ENCODE measurements around the gene ATP6V0A4. TPM values are rescaled to one million over a fixed set of nuclear protein-coding genes. Genes with fewer than 3 reads are reported as not detected.

Gene ATP6V0A4
- total RNA-seq, 1 experiment from 2014 or later: 9.1 TPM

- intact Hi-C loops (cut with micrococcal nuclease; ENCODE audit: unreplicated experiment): no loop called here
- Histone ChIP-seq H3K4me2 (no peak overlapping the region), H3K9me3 (ENCODE audit: insufficient read depth, low read depth) (no peaks in the 10 kb centered on the region), H3K9me2 (ENCODE audit: insufficient read depth) (no peaks in the 10 kb centered on the region), H3K79me2 (ENCODE audit: low read depth) (no peaks in the 10 kb centered on the region), H3K4me3 (no peak overlapping the region), H3F3A (ENCODE audit: insufficient read depth, low read depth) (no peaks in the 10 kb centered on the region), H3K4me1 (replicated peaks; ENCODE audit: insufficient read depth) (no peaks in the 10 kb centered on the region), H3K27ac (no peak overlapping the region), H3K27me3 (ENCODE audit: insufficient read depth, low read depth) (no peaks in the 10 kb centered on the region), H3K36me3 (ENCODE audit: low read depth) (no peaks in the 10 kb centered on the region), H2AFZ (no peak overlapping the region), H4K20me1 (ENCODE audit: insufficient read depth) (no peaks in the 10 kb centered on the region)
- no TSS peak for BruUV-seq (replicated peaks)
- POLR2A ChIA-PET (ENCODE audit: unreplicated experiment): no interaction called here
- DNase-seq: no peak
- TF ChIP-seq CTCF (conservative IDR thresholded peaks at IDR 0.05): no peak
- TF ChIP-seq EZH2 (IDR thresholded peaks at IDR 0.05; ENCODE audit: low read depth): no peak
- CTCF ChIA-PET: no interaction called here
Measured at GRCh38 chr7:138819625-138820024, 21.6 kb upstream of the ATP6V0A4 start.

- Histone ChIP-seq H3K4me2 (no peak overlapping the region), H4K20me1 (ENCODE audit: insufficient read depth) (no peaks in the 10 kb centered on the region), H3K27ac (no peak overlapping the region), H3K36me3 (ENCODE audit: low read depth) (no peaks in the 10 kb centered on the region), H3K9me3 (ENCODE audit: insufficient read depth, low read depth) (no peaks in the 10 kb centered on the region), H2AFZ (no peak overlapping the region), H3K9me2 (ENCODE audit: insufficient read depth) (no peaks in the 10 kb centered on the region), H3F3A (ENCODE audit: insufficient read depth, low read depth) (no peaks in the 10 kb centered on the region), H3K4me1 (replicated peaks; ENCODE audit: insufficient read depth) (no peaks in the 10 kb centered on the region), H3K27me3 (ENCODE audit: insufficient read depth, low read depth) (no peaks in the 10 kb centered on the region), H3K79me2 (ENCODE audit: low read depth) (no peaks in the 10 kb centered on the region), H3K4me3 (no peak overlapping the region)
- no TSS peak for BruUV-seq (replicated peaks)
- TF ChIP-seq EZH2 (IDR thresholded peaks at IDR 0.05; ENCODE audit: low read depth) (no peak), CTCF (conservative IDR thresholded peaks at IDR 0.05) (no peak)
- no peak for DNase-seq
- intact Hi-C loops (cut with micrococcal nuclease; ENCODE audit: unreplicated experiment): no loop called here
- ChIA-PET CTCF (no interaction called here), POLR2A (ENCODE audit: unreplicated experiment) (interaction anchor here (0.6 kb wide), 1 partner anchor 15 kb away, joined by 4 read pairs; no protein-coding TSS in a partner anchor)
Measured at GRCh38 chr7:138816650-138817049, 18.7 kb upstream of the ATP6V0A4 start.

GRCh38 chr7:138814816-138815332 lies 16.9 kb upstream of the ATP6V0A4 start:
- Histone ChIP-seq H3K9me3 (ENCODE audit: insufficient read depth, low read depth) (no peaks in the 10 kb centered on the region), H4K20me1 (ENCODE audit: insufficient read depth) (no peaks in the 10 kb centered on the region), H3K4me2 (no peak overlapping the region), H3K4me1 (replicated peaks; ENCODE audit: insufficient read depth) (no peaks in the 10 kb centered on the region), H3K4me3 (no peak overlapping the region), H3K27ac (no peak overlapping the region), H3K79me2 (ENCODE audit: low read depth) (no peaks in the 10 kb centered on the region), H3F3A (ENCODE audit: insufficient read depth, low read depth) (no peaks in the 10 kb centered on the region), H3K36me3 (ENCODE audit: low read depth) (no peaks in the 10 kb centered on the region), H3K27me3 (ENCODE audit: insufficient read depth, low read depth) (no peaks in the 10 kb centered on the region), H2AFZ (no peak overlapping the region), H3K9me2 (ENCODE audit: insufficient read depth) (no peaks in the 10 kb centered on the region)
- ChIA-PET CTCF (no interaction called here), POLR2A (ENCODE audit: unreplicated experiment) (no interaction called here)
- DNase-seq: no peak
- TF ChIP-seq CTCF (conservative IDR thresholded peaks at IDR 0.05): no peak
- TF ChIP-seq EZH2 (IDR thresholded peaks at IDR 0.05; ENCODE audit: low read depth): no peak
- no TSS peak for BruUV-seq (replicated peaks)
- intact Hi-C loops (cut with micrococcal nuclease; ENCODE audit: unreplicated experiment): no loop called here
